GM21737 (cell line): ENCODE data around the gene PCDH9.
"Not testable (repeated sequence)": the region's sequence is repeated elsewhere in the genome, so short reads cannot be mapped to it uniquely, and the experiment has no call there.

Experiments
- ATAC-seq: cut with Tn5 transposase; IDR thresholded peaks from one replicate; pipeline ENCODE4 v1.9.1; 2021; ENCODE audit warnings: mild to moderate bottlenecking, moderate library complexity; ENCODE audit not compliant: unreplicated experiment

Gene PCDH9

DNA sequence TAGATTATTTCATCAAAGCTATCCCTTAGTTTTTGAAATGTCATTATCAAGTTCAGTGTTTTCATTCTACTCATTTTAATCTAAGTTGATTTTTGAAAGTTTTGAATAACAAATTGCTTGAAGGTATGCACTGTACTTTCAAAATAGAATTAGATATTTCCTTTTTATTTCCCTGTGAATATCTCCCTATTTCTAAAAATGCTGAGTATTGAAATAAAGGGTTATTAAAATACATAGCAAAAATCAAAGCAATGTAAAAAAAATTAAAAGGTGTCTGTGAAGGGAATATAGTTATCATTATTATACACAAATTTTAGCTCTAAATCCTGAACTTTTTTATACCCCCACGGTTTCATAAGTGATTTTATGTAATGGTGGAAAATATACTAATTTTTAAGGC is 967.8 kb downstream of the PCDH9 start:
- no peak for ATAC-seq

DNA sequence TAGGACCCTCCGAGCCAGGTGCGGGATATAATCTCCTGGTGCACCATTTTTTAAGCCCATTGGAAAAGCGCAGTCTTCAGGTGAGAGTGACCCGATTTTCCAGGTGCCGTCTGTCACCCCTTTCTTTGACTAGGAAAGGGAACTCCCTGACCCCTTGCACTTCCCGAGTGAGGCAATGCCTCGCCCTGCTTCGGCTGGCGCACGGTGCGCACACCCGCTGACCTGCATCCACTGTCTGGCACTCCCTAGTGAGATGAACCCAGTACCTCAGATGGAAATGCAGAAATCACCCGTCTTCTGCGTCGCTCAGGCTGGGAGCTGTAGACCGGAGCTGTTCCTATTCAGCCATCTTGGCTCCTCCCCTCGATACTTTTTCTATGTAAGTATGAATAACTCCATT is 970.7 kb downstream of the PCDH9 start:
- not testable (repeated sequence) for ATAC-seq
